ENCODE results near the gene ZBTB8OS. TPM values are rescaled to one million over a fixed set of nuclear protein-coding genes. Genes with fewer than 3 reads are reported as not detected.

ZBTB8OS gene
- total RNA-seq, 1 experiment from 2014 or later, result 85.2 TPM

GRCh38 chr1:32600034-32600433 lies 50.3 kb downstream of the ZBTB8OS start:
- BruUV-seq (replicated peaks), result no TSS peak
- Histone ChIP-seq H3K36me3 (ENCODE audit: low read depth, low read length) (no peaks in the 10 kb centered on the region), H3K9ac (ENCODE audit: low read length) (no peak overlapping the region), H3K27ac (ENCODE audit: low read length) (no peak overlapping the region), H3K4me3 (ENCODE audit: low read length) (no peak overlapping the region), H4K20me1 (ENCODE audit: low read length) (no peaks in the 10 kb centered on the region), H3K4me1 (ENCODE audit: insufficient read depth, low read length) (no peaks in the 10 kb centered on the region), H3K79me2 (ENCODE audit: low read length) (no peaks in the 10 kb centered on the region), H3K4me2 (ENCODE audit: low read length) (no peak overlapping the region), H3K9me2 (replicated peaks; ENCODE audit: low read length) (no peaks in the 10 kb centered on the region), H2AFZ (ENCODE audit: low read length) (no peak overlapping the region), H3F3A (ENCODE audit: low read length, unreplicated experiment) (no peaks in the 10 kb centered on the region), H3K9me3 (ENCODE audit: low read length) (no peaks in the 10 kb centered on the region), H3K27me3 (ENCODE audit: low read length) (no peaks in the 10 kb centered on the region)
- CTCF ChIA-PET, result no interaction called here
- intact Hi-C loops (cut with micrococcal nuclease), result no loop called here
- DNase-seq (no peak), ATAC-seq (no peak)
- no peak for TF ChIP-seq EZH2phosphoT487 (IDR thresholded peaks at IDR 0.05; ENCODE audit: borderline replicate concordance, low read length)
- POLR2A ChIA-PET (ENCODE audit: unreplicated experiment), result no interaction called here

- Histone ChIP-seq H3K4me3 (ENCODE audit: low read length) (no peak overlapping the region), H3K79me2 (ENCODE audit: low read length) (no peaks in the 10 kb centered on the region), H3F3A (ENCODE audit: low read length, unreplicated experiment) (no peaks in the 10 kb centered on the region), H3K36me3 (ENCODE audit: low read depth, low read length) (0 out of 2 replicates have a peak, but pooled peaks cover 8% of the 10 kb centered on the region), H3K27ac (ENCODE audit: low read length) (no peak overlapping the region), H3K9ac (ENCODE audit: low read length) (no peak overlapping the region), H3K4me2 (ENCODE audit: low read length) (no peak overlapping the region), H3K9me3 (ENCODE audit: low read length) (no peaks in the 10 kb centered on the region), H3K4me1 (ENCODE audit: insufficient read depth, low read length) (no peaks in the 10 kb centered on the region), H2AFZ (ENCODE audit: low read length) (no peak overlapping the region), H3K9me2 (replicated peaks; ENCODE audit: low read length) (no peaks in the 10 kb centered on the region), H3K27me3 (ENCODE audit: low read length) (no peaks in the 10 kb centered on the region), H4K20me1 (ENCODE audit: low read length) (no peaks in the 10 kb centered on the region)
- TF ChIP-seq EZH2 (IDR thresholded peaks at IDR 0.05; ENCODE audit: low read length, unreplicated experiment) (no peak), CTCF (conservative IDR thresholded peaks at IDR 0.05; ENCODE audit: low read depth, low read length) (no peak), EZH2phosphoT487 (IDR thresholded peaks at IDR 0.05; ENCODE audit: borderline replicate concordance, low read length) (no peak)
- DNase-seq, result no peak
- no TSS peak for BruUV-seq (replicated peaks)
- ChIA-PET POLR2A (ENCODE audit: unreplicated experiment) (no interaction called here), CTCF (no interaction called here)
- ATAC-seq, result no peak
- intact Hi-C loops (cut with micrococcal nuclease), result no loop called here
These were observed 57.4 kb downstream of the ZBTB8OS start for GRCh38 chr1:32592943-32593342.

- no peaks in the 10 kb centered on the region for H3F3A ChIP-seq (ENCODE audit: low read length, unreplicated experiment)
- TF ChIP-seq EZH2 (IDR thresholded peaks at IDR 0.05; ENCODE audit: low read length, unreplicated experiment) (no peak), CTCF (conservative IDR thresholded peaks at IDR 0.05; ENCODE audit: low read depth, low read length) (no peak), EZH2phosphoT487 (IDR thresholded peaks at IDR 0.05; ENCODE audit: borderline replicate concordance, low read length) (no peak)
- H3K9me2 ChIP-seq (replicated peaks; ENCODE audit: low read length), result no peaks in the 10 kb centered on the region
- DNase-seq (no peak), ATAC-seq (no peak)
- H3K27me3 ChIP-seq (ENCODE audit: low read length), result no peaks in the 10 kb centered on the region
- CTCF ChIA-PET, result interaction anchor here (0.6 kb wide), 1 partner anchor 61 kb away, joined by 3 read pairs; no protein-coding TSS in a partner anchor
- no peak overlapping the region for H3K9ac ChIP-seq (ENCODE audit: low read length)
- H4K20me1 ChIP-seq (ENCODE audit: low read length), result no peaks in the 10 kb centered on the region
- H3K79me2 ChIP-seq (ENCODE audit: low read length), result no peaks in the 10 kb centered on the region
- H3K4me1 ChIP-seq (ENCODE audit: insufficient read depth, low read length), result no peaks in the 10 kb centered on the region
- no peaks in the 10 kb centered on the region for H3K36me3 ChIP-seq (ENCODE audit: low read depth, low read length)
- no peak overlapping the region for H2AFZ ChIP-seq (ENCODE audit: low read length)
- no peak overlapping the region for H3K4me3 ChIP-seq (ENCODE audit: low read length)
- intact Hi-C loops (cut with micrococcal nuclease), result no loop called here
- H3K4me2 ChIP-seq (ENCODE audit: low read length), result no peak overlapping the region
- no peak overlapping the region for H3K27ac ChIP-seq (ENCODE audit: low read length)
- POLR2A ChIA-PET (ENCODE audit: unreplicated experiment), result no interaction called here
- BruUV-seq (replicated peaks), result no TSS peak
- no peaks in the 10 kb centered on the region for H3K9me3 ChIP-seq (ENCODE audit: low read length)
These were observed 69.9 kb downstream of the ZBTB8OS start for GRCh38 chr1:32580348-32581017.

Other genes starting within 250 kb of the ZBTB8OS start
- gene ZBTB8B, start 185.5 kb downstream of the ZBTB8OS start, total RNA-seq (2014; rRNA removed), result 0.22 and 0.23 TPM in 2 replicates
- 1.7 and 3.5 TPM in 2 replicates for gene ZBTB8A, start 111.1 kb downstream of the ZBTB8OS start, total RNA-seq (2014; rRNA removed)
- 161 and 201 TPM in 2 replicates for gene RBBP4, start 658 bp upstream of the ZBTB8OS start, total RNA-seq (2014; rRNA removed)
- 6.6 and 10.0 TPM in 2 replicates for gene SYNC, start 52.2 kb upstream of the ZBTB8OS start, total RNA-seq (2014; rRNA removed)
- gene YARS1, start 166.8 kb upstream of the ZBTB8OS start, total RNA-seq (2014; rRNA removed), result 108 and 115 TPM in 2 replicates
- 13.2 and 13.8 TPM in 2 replicates for gene S100PBP, start 167.1 kb upstream of the ZBTB8OS start, total RNA-seq (2014; rRNA removed)
- 0.22 and 0.35 TPM in 2 replicates for gene FNDC5, start 220.4 kb upstream of the ZBTB8OS start, total RNA-seq (2014; rRNA removed)
- not detected in 2 replicates for gene HPCA, start 235.9 kb upstream of the ZBTB8OS start, total RNA-seq (2014; rRNA removed)